Activated CD8-positive, alpha-beta T cell treated with anti-CD3 and anti-CD28 coated beads for 36 hours (primary cell): ENCODE measurements around the gene LRRC2. TPM values are rescaled to one million over a fixed set of nuclear protein-coding genes. Genes with fewer than 3 reads are reported as not detected.

Source experiments
- ATAC-seq: fragments of 200-7000 bp; cut with Tn5 transposase; one replicate; pipeline ENCODE4 v1.10.0; 2021; ENCODE audit warnings: mild to moderate bottlenecking, moderate library complexity
- CTCF ChIA-PET: fragments of 350-600 bp; sonication (Branson Sonifier 250); formaldehyde crosslinking; loops from one replicate; lab custom pipeline; 2021; ENCODE audit warnings: antibody characterized with exemption; lab: Charles Lee
- POLR2A ChIA-PET: fragments of 350-600 bp; sonication (Branson Sonifier 250); formaldehyde crosslinking; loops from one replicate; lab custom pipeline; 2021; ENCODE audit warnings: antibody characterized with exemption; lab: Charles Lee
- DNase-seq: peaks from one replicate; pipeline ENCODE4 v3.0.0-alpha.2; 2020
- H3K27ac Mint-ChIP-seq: one replicate; pipeline ENCODE4 v1.8.0; 2021; ENCODE audit warnings: mild to moderate bottlenecking, mixed read lengths
- H3K27me3 Mint-ChIP-seq: one replicate; pipeline ENCODE4 v1.8.0; 2021; ENCODE audit warnings: mixed read lengths
- H3K36me3 Mint-ChIP-seq: one replicate; pipeline ENCODE4 v1.8.0; 2021; ENCODE audit warnings: low read depth, mixed read lengths
- H3K4me1 Mint-ChIP-seq: one replicate; pipeline ENCODE4 v1.8.0; 2021; ENCODE audit warnings: low read depth, mixed read lengths
- H3K4me3 Mint-ChIP-seq: one replicate; pipeline ENCODE4 v1.8.0; 2021; ENCODE audit warnings: mild to moderate bottlenecking, moderate library complexity, mixed read lengths
- H3K9me3 Mint-ChIP-seq: one replicate; pipeline ENCODE4 v1.8.0; 2021; ENCODE audit warnings: mixed read lengths
- intact Hi-C: fragments of 100-400 bp; cut with micrococcal nuclease; formaldehyde crosslinking; loops from one replicate; pipeline ENCODE4 v1.10.0; 2022
- total RNA-seq, 2 experiments: library from RNA; stranded (reverse); gene quantifications; one replicate each; pipeline ENCODE4 v1.2.3, GENCODE V29; 2021
- TF ChIP-seq, protein P1 (sequence below): fragments of 200-600 bp; IDR thresholded peaks from one replicate; pipeline ENCODE4 v1.8.0; 2022; ENCODE audit warnings: antibody characterized with exemption, mild to moderate bottlenecking

The LRRC2 gene
- total RNA-seq, 2 experiments from 2014 or later: not detected

DNA sequence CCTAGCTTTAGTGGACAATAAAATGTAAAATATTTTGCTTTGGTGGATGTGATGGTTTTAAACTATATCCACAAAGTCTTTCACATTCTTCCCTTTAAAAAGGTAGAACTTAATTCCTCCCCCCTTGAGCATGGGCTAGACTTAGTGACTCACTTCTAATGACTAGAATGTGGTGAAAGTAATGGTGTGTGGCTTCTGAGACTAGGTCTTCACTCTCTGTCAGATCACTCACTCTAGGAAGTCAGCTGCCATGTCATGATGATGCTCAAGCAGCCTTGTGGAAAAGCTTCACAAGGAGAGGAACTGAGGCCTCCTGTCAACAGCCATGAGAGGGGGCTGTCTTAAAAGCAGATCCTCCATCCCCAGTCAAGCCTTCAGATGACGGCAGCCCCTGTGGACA is 4.2 kb downstream of the LRRC2 start:
- peaks cover 16% of the 10 kb centered on the region for H3K27me3 Mint-ChIP-seq
- H3K4me1 Mint-ChIP-seq: peaks cover 19% of the 10 kb centered on the region
- H3K36me3 Mint-ChIP-seq: no peaks in the 10 kb centered on the region
- peaks cover 2% of the 10 kb centered on the region for H3K9me3 Mint-ChIP-seq
- TF ChIP-seq, protein P1, sequence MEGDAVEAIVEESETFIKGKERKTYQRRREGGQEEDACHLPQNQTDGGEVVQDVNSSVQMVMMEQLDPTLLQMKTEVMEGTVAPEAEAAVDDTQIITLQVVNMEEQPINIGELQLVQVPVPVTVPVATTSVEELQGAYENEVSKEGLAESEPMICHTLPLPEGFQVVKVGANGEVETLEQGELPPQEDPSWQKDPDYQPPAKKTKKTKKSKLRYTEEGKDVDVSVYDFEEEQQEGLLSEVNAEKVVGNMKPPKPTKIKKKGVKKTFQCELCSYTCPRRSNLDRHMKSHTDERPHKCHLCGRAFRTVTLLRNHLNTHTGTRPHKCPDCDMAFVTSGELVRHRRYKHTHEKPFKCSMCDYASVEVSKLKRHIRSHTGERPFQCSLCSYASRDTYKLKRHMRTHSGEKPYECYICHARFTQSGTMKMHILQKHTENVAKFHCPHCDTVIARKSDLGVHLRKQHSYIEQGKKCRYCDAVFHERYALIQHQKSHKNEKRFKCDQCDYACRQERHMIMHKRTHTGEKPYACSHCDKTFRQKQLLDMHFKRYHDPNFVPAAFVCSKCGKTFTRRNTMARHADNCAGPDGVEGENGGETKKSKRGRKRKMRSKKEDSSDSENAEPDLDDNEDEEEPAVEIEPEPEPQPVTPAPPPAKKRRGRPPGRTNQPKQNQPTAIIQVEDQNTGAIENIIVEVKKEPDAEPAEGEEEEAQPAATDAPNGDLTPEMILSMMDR: no peak
- ChIA-PET POLR2A (no interaction called here), CTCF (interaction anchor here (1.3 to 7.6 kb wide), 4 partner anchors 23 to 73 kb away, joined by 4 to 150 read pairs (median 32); partner anchors contain the start of gene RTP3)
- H3K27ac Mint-ChIP-seq: no peak overlapping the region
- intact Hi-C loops: no loop called here
- peak; percentile 59 for ATAC-seq
- H3K4me3 Mint-ChIP-seq: no peak overlapping the region
- DNase-seq: no peak

GRCh38 chr3:46561511-46561910 is 4.6 kb downstream of the LRRC2 start:
- Mint-ChIP-seq H3K4me3 (no peak overlapping the region), H3K4me1 (peaks cover 19% of the 10 kb centered on the region), H3K27ac (no peak overlapping the region), H3K9me3 (peaks cover 2% of the 10 kb centered on the region), H3K36me3 (no peaks in the 10 kb centered on the region), H3K27me3 (peaks cover 16% of the 10 kb centered on the region)
- no peak for ATAC-seq
- TF ChIP-seq, protein P1: no peak
- ChIA-PET CTCF (interaction anchor here (1.3 to 7.6 kb wide), 4 partner anchors 22 to 73 kb away, joined by 4 to 150 read pairs (median 32); partner anchors contain the start of gene RTP3), POLR2A (no interaction called here)
- DNase-seq: no peak
- intact Hi-C loops: no loop called here

- Mint-ChIP-seq H3K27ac (no peak overlapping the region), H3K36me3 (no peaks in the 10 kb centered on the region), H3K4me3 (peak overlapping the region; percentile 63), H3K4me1 (peaks cover 13% of the 10 kb centered on the region), H3K27me3 (peaks cover 2% of the 10 kb centered on the region), H3K9me3 (peaks cover 2% of the 10 kb centered on the region)
- TF ChIP-seq, protein P1: no peak
- no peak for DNase-seq
- ChIA-PET CTCF (interaction anchor here (0.8 to 7.6 kb wide), 15 partner anchors 9 to 83 kb away, joined by 3 to 150 read pairs (median 5); partner anchors contain the start of gene RTP3), POLR2A (interaction anchor here (0.8 to 1.4 kb wide), 3 partner anchors 20 to 78 kb away, joined by 3 to 4 read pairs (median 4); no protein-coding TSS in a partner anchor)
- intact Hi-C loops: loop anchor here (5.0 kb wide), 1 partner anchor 72 kb away; no protein-coding TSS in a partner anchor
- ATAC-seq: no peak
Measured at GRCh38 chr3:46559091-46559704, 6.9 kb downstream of the LRRC2 start.

DNA sequence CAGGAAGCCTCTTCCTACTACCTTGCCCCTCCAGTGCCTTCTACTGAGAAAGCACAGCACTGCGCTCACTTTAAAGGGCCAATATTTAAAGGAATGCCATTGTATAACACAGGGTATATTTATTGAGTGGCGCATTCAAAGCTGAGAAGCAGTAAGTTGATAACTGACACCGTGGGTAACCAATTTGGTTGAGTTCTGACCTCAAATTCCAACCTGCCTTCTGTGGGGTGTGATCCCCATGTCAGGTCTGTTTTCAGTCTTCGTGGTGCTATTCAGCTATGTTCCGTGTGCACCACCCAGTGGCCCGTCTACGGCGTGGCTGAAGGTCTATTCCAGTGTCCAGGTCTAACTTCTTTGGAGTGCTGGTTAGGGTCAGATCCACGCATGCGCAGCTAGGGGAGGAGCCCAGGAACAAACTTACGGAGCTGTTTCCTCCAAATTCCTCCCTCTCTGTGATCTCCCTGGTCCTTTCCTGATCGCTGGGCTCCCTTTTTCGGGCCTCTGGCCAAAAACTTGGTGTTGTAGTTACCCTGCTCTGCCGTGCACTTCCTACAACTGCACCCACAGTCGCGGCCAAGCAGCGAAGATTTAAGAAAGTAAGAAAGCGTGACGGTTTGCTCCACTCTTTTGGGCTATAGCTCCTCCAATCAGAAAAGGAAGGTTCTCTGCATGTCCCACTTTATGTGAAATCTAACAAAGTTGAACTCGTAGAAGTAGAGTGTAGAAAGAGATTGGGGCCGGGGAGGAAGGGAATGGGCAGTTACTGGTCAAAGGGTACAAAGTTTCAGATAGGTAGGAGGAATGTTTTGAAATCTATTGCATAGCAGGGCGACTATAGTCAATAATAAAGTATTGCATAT is 7.7 kb downstream of the LRRC2 start:
- Mint-ChIP-seq H3K4me3 (peak overlapping the region; percentile 63), H3K27ac (no peak overlapping the region), H3K4me1 (peaks cover 13% of the 10 kb centered on the region), H3K27me3 (peaks cover 2% of the 10 kb centered on the region), H3K36me3 (no peaks in the 10 kb centered on the region), H3K9me3 (peaks cover 2% of the 10 kb centered on the region)
- intact Hi-C loops: loop anchor here (5.0 kb wide), 1 partner anchor 71 kb away; no protein-coding TSS in a partner anchor
- TF ChIP-seq, protein P1: peak; percentile 69
- ChIA-PET POLR2A (interaction anchor here (0.5 to 1.4 kb wide), 4 partner anchors 16 to 77 kb away, joined by 3 to 4 read pairs (median 4); no protein-coding TSS in a partner anchor), CTCF (interaction anchor here (0.6 to 7.6 kb wide), 28 partner anchors 9 to 350 kb away, joined by 3 to 150 read pairs (median 4); partner anchors contain the start of genes CCR1 and RTP3)
- DNase-seq (peak; percentile 79), ATAC-seq (peak; percentile 94)
